Left lung (tissue), 10 donors: Measurements from ENCODE around the gene PLD4. TPM values are rescaled to one million over a fixed set of nuclear protein-coding genes. Genes with fewer than 3 reads are reported as not detected.
A peak's percentile ranks its signal among the peaks of the same experiment; 100 is the strongest.

Experiments
- ATAC-seq: fragments of 200-7000 bp; cut with Tn5 transposase; one replicate; pipeline ENCODE4 v1.9.1; 2020; ENCODE audit warnings: moderate library complexity
- DNase-seq, 4 donors: peaks; one replicate each; pipeline ENCODE4 v3.0.0-alpha.2; 2013 to 2020
- H3K27ac ChIP-seq, 2 donors: fragments of 200-600 bp; sonication (generic) in 1 of 2; one replicate each; pipeline versions ENCODE4 v1.5.0 to v1.8.0; 2020 to 2021
- H3K27me3 ChIP-seq, 2 donors: fragments of 200-600 bp; sonication (generic) in 1 of 2; one replicate each; pipeline versions ENCODE4 v1.5.0 to v1.8.0; 2020 to 2021
- H3K36me3 ChIP-seq, 2 donors: fragments of 200-600 bp; sonication (generic) in 1 of 2; one replicate each; pipeline versions ENCODE4 v1.5.0 to v1.8.0; 2020 to 2021
- H3K4me1 ChIP-seq, 2 donors: fragments of 200-600 bp; one replicate each; pipeline ENCODE4 v1.8.0; 2021
- H3K4me3 ChIP-seq, 2 donors: fragments of 200-600 bp; sonication (generic) in 1 of 2; one replicate each; pipeline versions ENCODE4 v1.5.0 to v1.8.0; 2020 to 2021; ENCODE audit warnings: mild to moderate bottlenecking in 1 of 2
- H3K9me3 ChIP-seq, 2 donors: fragments of 200-600 bp; sonication (generic) in 1 of 2; one replicate each; pipeline versions ENCODE4 v1.5.0 to v1.8.0; 2020 to 2021
- intact Hi-C, 2 donors: fragments of 100-400 bp; cut with DNase I; formaldehyde crosslinking; loops; one replicate each; pipeline versions ENCODE4 v1.11.2 to v1.14.2; 2022
- polyA plus RNA-seq, 6 donors: library from polyadenylated mRNA; unstranded; fragments of 120-200 nt; gene quantifications; one replicate each; pipeline ENCODE4 v1.2.1, GENCODE V29; 2013; ENCODE audit not compliant: insufficient read length in 6 of 6
- total RNA-seq, 2 donors: library from RNA; stranded (reverse); fragmentation: NEBNext Ultra II Directional; extraction: Animal tissue kit (Norgen Biotek cat#: 25700); gene quantifications; one replicate each; pipeline ENCODE4 v1.2.1, GENCODE V29; 2021
- TF ChIP-seq, protein P1 (sequence below), 2 donors: fragments of 200-600 bp; sonication (generic) in 1 of 2; IDR thresholded peaks; one replicate each; pipeline versions ENCODE4 v1.5.0 to v1.8.0; 2021; ENCODE audit warnings: antibody characterized with exemption in 2 of 2
- donor health status: DM: no; HTN: yes; CAD: no.
- donor health status: DM: no; HTN: no; CAD: no.

PLD4 gene
- total and polyA plus RNA-seq, 8 donors: 0.76 to 8.0 (median 4.7) TPM

- ATAC-seq: peak; percentile 74
- Histone ChIP-seq H3K36me3 (no peaks in the 10 kb centered on the region), H3K4me1 (peaks cover 56 to 97% of the 10 kb centered on the region in 2 donors), H3K27me3 (peaks cover 0 to 27% of the 10 kb centered on the region in 2 donors), H3K9me3 (no peaks in the 10 kb centered on the region), H3K4me3 (no peak overlapping the region), H3K27ac (peak overlapping the region; percentile 86)
- peak in 3 of 4 donors; percentile 54 to 93 (median 89) for DNase-seq
- intact Hi-C loops: no loop called here
- TF ChIP-seq, protein P1, sequence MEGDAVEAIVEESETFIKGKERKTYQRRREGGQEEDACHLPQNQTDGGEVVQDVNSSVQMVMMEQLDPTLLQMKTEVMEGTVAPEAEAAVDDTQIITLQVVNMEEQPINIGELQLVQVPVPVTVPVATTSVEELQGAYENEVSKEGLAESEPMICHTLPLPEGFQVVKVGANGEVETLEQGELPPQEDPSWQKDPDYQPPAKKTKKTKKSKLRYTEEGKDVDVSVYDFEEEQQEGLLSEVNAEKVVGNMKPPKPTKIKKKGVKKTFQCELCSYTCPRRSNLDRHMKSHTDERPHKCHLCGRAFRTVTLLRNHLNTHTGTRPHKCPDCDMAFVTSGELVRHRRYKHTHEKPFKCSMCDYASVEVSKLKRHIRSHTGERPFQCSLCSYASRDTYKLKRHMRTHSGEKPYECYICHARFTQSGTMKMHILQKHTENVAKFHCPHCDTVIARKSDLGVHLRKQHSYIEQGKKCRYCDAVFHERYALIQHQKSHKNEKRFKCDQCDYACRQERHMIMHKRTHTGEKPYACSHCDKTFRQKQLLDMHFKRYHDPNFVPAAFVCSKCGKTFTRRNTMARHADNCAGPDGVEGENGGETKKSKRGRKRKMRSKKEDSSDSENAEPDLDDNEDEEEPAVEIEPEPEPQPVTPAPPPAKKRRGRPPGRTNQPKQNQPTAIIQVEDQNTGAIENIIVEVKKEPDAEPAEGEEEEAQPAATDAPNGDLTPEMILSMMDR (IDR thresholded peaks at IDR 0.05): no peak
These were observed 48.4 kb downstream of the PLD4 start for GRCh38 chr14:104973135-104973384.

DNA sequence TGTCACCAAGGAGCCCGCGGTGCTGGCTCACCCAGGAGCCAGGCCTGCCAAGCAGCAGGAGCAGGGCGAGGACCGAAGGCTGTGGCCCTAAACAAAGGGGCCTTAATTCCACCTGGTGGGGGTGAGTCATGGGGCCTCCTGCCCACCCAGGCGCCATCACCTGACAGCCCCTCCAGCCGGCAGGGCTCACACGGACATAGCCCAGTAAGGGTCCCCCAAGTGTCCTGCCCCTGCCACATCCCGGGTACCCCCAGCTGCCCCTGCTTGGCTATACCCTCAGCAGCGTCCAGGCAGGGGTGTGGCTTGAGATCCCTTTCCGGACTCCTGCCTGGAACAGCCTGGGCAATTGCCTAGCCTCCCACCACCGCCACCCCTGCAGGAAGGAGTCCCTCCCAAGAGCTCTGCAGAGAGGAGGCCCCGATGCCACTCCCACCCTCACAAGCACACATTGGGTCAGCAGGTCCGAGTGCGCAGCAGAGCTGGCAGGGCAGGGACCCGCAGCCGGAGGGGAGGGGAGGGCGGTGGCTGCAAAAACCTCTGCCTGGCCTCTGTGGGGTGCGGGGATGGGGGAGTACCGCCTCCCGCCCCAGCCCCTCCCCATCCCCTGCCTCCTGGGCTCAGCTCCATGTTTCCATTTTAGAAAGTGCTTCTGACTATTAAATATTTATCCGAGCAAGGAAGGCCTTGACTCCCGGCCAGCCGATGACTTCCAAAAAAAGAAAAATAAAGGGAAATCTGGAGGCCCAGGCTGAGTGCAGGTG lies 48.9 kb downstream of the PLD4 start:
- ATAC-seq (peak; percentile 39), DNase-seq (peak; percentile 59 to 86 (median 76))
- peaks cover 52 to 97% of the 10 kb centered on the region in 2 donors for H3K4me1 ChIP-seq
- H3K27me3 ChIP-seq: peaks cover 0 to 27% of the 10 kb centered on the region in 2 donors
- no peaks in the 10 kb centered on the region for H3K36me3 ChIP-seq
- no peak overlapping the region for H3K4me3 ChIP-seq
- TF ChIP-seq, protein P1 (IDR thresholded peaks at IDR 0.05): no peak
- peak overlapping the region; percentile 86 for H3K27ac ChIP-seq
- intact Hi-C loops: no loop called here
- no peaks in the 10 kb centered on the region for H3K9me3 ChIP-seq

- no peaks in the 10 kb centered on the region for H3K9me3 ChIP-seq
- DNase-seq (peak in 1 of 4 donors; percentile 55), ATAC-seq (no peak)
- intact Hi-C loops: no loop called here
- no peak overlapping the region for H3K4me3 ChIP-seq
- H3K4me1 ChIP-seq: peaks cover 53 to 97% of the 10 kb centered on the region in 2 donors
- H3K36me3 ChIP-seq: no peaks in the 10 kb centered on the region
- H3K27me3 ChIP-seq: peaks cover 0 to 28% of the 10 kb centered on the region in 2 donors
- H3K27ac ChIP-seq: peak overlapping the region; percentile 86
- TF ChIP-seq, protein P1 (IDR thresholded peaks at IDR 0.05): no peak
These were observed 49.5 kb downstream of the PLD4 start for GRCh38 chr14:104974146-104974541.

DNA sequence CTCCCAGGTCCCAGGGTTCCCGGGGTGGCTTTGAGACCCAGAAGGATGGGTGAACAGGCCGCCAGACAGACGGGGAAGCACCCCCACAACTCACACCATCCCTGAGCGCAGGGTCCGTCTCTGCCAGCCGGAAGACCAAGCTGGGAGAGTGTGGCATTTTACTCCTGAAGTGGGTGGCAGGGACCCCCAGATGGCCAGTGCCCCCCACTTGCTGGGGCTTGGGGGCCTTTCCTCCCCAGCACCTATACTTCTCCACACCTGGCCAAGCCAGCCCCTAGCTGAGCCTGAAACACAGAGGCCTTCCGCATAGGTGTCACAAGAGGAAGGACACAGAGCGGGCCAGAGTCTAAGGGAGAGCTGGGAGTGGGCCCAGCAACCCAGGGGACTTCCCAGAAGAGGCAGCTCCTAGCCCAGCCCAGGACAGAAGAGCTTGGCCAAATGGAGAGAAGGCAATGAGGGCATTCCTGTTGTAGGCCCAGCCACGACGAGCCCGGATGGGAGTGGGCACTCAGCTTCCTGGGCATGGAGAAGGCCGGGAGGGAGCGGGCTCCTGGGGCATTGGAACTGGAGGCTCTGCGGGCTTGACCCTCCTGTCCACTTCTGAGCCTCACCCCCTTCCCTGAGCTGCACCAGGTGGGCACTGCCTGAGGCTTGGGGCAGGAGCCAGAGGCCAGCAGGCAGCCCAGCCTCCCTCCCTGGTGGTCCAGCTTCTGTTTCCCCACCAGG lies 50.1 kb downstream of the PLD4 start:
- Histone ChIP-seq H3K4me3 (no peak overlapping the region), H3K4me1 (peaks cover 53 to 94% of the 10 kb centered on the region in 2 donors), H3K36me3 (no peaks in the 10 kb centered on the region), H3K27ac (peak overlapping the region in 1 of 2 donors; percentile 86), H3K9me3 (no peaks in the 10 kb centered on the region), H3K27me3 (peaks cover 0 to 32% of the 10 kb centered on the region in 2 donors)
- DNase-seq: peak in 1 of 4 donors; percentile 63
- ATAC-seq: no peak
- intact Hi-C loops: loop anchor here in 1 of 2 donors (5.0 kb wide), 1 partner anchor 72 kb away; no protein-coding TSS in a partner anchor
- TF ChIP-seq, protein P1 (IDR thresholded peaks at IDR 0.05): no peak
